Measurements from ENCODE around the gene ELL3. TPM values are rescaled to one million over a fixed set of nuclear protein-coding genes. Genes with fewer than 3 reads are reported as not detected.

ELL3 gene
- total RNA-seq, 1 donor from 2014 or later, result 4.3 TPM

- intact Hi-C loops (cut with DNase I), result no loop called here
- peaks cover 39% of the 10 kb centered on the region for H3K36me3 ChIP-seq
These were observed 16.9 kb upstream of the ELL3 start for GRCh38 chr15:43793647-43794046.

GRCh38 chr15:43792761-43793476 lies 16.2 kb upstream of the ELL3 start:
- H3K4me1 ChIP-seq, result peaks cover 30% of the 10 kb centered on the region
- H3K27ac ChIP-seq, result peak overlapping the region; percentile 98
- H3K27me3 ChIP-seq, result no peaks in the 10 kb centered on the region
- intact Hi-C loops (cut with DNase I), result no loop called here
- DNase-seq (peak; percentile 80), ATAC-seq (peak; percentile 40)
- no peak for TF ChIP-seq CTCF (IDR thresholded peaks at IDR 0.05)
- peak overlapping the region; percentile 94 for H3K4me3 ChIP-seq
- H3K9me3 ChIP-seq, result no peaks in the 10 kb centered on the region
- peaks cover 38% of the 10 kb centered on the region for H3K36me3 ChIP-seq

More at GRCh38 chr15:43793647-43794046, 16.9 kb upstream of the ELL3 start:
- H3K4me3 ChIP-seq, result peak overlapping the region; percentile 94
- H3K27ac ChIP-seq, result peak overlapping the region; percentile 98
- ATAC-seq (no peak), DNase-seq (no peak)
- no peaks in the 10 kb centered on the region for H3K9me3 ChIP-seq
- TF ChIP-seq CTCF (IDR thresholded peaks at IDR 0.05), result no peak
- peaks cover 37% of the 10 kb centered on the region for H3K4me1 ChIP-seq
- no peaks in the 10 kb centered on the region for H3K27me3 ChIP-seq

- Histone ChIP-seq H3K27ac (peak within 1 kb of the TSS; percentile 98), H3K9me3 (no peaks in the 10 kb centered on the region), H3K27me3 (no peaks in the 10 kb centered on the region), H3K4me1 (peaks cover 30% of the 10 kb centered on the region), H3K4me3 (peak within 1 kb of the TSS; percentile 94), H3K36me3 (peaks cover 34% of the 10 kb centered on the region)
- intact Hi-C loops (cut with DNase I), result no loop called here
- DNase-seq, result peak; percentile 100
- no peak for TF ChIP-seq CTCF (IDR thresholded peaks at IDR 0.05)
- peak; percentile 98 for ATAC-seq
These were observed 15.4 kb upstream of the ELL3 start, which contains the start of gene SERF2 for GRCh38 chr15:43791993-43792760. Gene SERF2, plus strand, starts transcription at chr15:43792320. Its CDS starts 57 bp downstream, at chr15:43792377.

- intact Hi-C loops (cut with DNase I), result no loop called here
- H3K4me1 ChIP-seq, result peaks cover 16% of the 10 kb centered on the region
- H3K27ac ChIP-seq, result no peak overlapping the region
- ATAC-seq, result no peak
- no peak for DNase-seq
- no peak overlapping the region for H3K4me3 ChIP-seq
- TF ChIP-seq CTCF (IDR thresholded peaks at IDR 0.05), result no peak
- H3K27me3 ChIP-seq, result no peaks in the 10 kb centered on the region
- H3K36me3 ChIP-seq, result peaks cover 13% of the 10 kb centered on the region
- no peaks in the 10 kb centered on the region for H3K9me3 ChIP-seq
These were observed 12.6 kb upstream of the ELL3 start for GRCh38 chr15:43789409-43789808.

GRCh38 chr15:43779016-43779415 lies 2.2 kb upstream of the ELL3 start:
- no peak for ATAC-seq
- DNase-seq, result no peak
- no peaks in the 10 kb centered on the region for H3K27me3 ChIP-seq
- no peak overlapping the region for H3K27ac ChIP-seq
- no peaks in the 10 kb centered on the region for H3K9me3 ChIP-seq
- H3K4me3 ChIP-seq, result no peak overlapping the region
- peaks cover 8% of the 10 kb centered on the region for H3K4me1 ChIP-seq
- peaks cover 1% of the 10 kb centered on the region for H3K36me3 ChIP-seq
- no peak for TF ChIP-seq CTCF (IDR thresholded peaks at IDR 0.05)
- intact Hi-C loops (cut with DNase I), result no loop called here

Measured in upper lobe of right lung (tissue), 1 donor.